OCI-LY7 (cell line): ENCODE results near the gene CPD.

Experiments used
- CTCF ChIP-seq: fragments of 200-600 bp; sonication (generic); conservative IDR thresholded peaks from 2 replicates; pipeline ENCODE4 v1.5.1; 2014; ENCODE audit warnings: mild to moderate bottlenecking, antibody characterized with exemption, low read length, moderate library complexity, mixed read lengths
- EZH2phosphoT487 ChIP-seq: fragments of 200-600 bp; sonication (generic); IDR thresholded peaks from 2 replicates; pipeline ENCODE4 v1.6.1; 2018; ENCODE audit warnings: low read depth, borderline replicate concordance, mild to moderate bottlenecking, mixed run types, antibody characterized with exemption, low read length, moderate library complexity, mixed read lengths

GRCh38 chr17:30424471-30424870, 45.7 kb downstream of the CPD start:
- TF ChIP-seq CTCF (no peak), EZH2phosphoT487 (no peak)
